Esophagus muscularis mucosa (tissue), 4 donors: ENCODE results near the gene GPR22. TPM values are rescaled to one million over a fixed set of nuclear protein-coding genes. Genes with fewer than 3 reads are reported as not detected.

Experiments
- DNase-seq: peaks from one replicate; pipeline ENCODE4 v3.0.0-alpha.2; 2017; ENCODE audit errors: extremely low spot score
- H3K27ac ChIP-seq, 4 donors: fragments of 200-600 bp; sonication (generic); replicated peaks in 1 of 4; 1 replicate in 3 of 4; 2 replicates in 1 of 4; pipeline ENCODE4 v1.5.1; 2016 to 2019; ENCODE audit warnings: mild to moderate bottlenecking in 1 of 4
- H3K27me3 ChIP-seq, 4 donors: fragments of 200-600 bp; sonication (generic); one replicate each; pipeline versions ENCODE4 v1.5.1 to v1.6.0; 2016 to 2019
- H3K36me3 ChIP-seq, 4 donors: fragments of 200-600 bp; sonication (generic); one replicate each; pipeline ENCODE4 v1.5.1; 2016 to 2019
- H3K4me1 ChIP-seq, 4 donors: fragments of 200-600 bp; sonication (generic); one replicate each; pipeline ENCODE4 v1.5.1; 2016 to 2019
- H3K4me3 ChIP-seq, 4 donors: fragments of 200-600 bp; sonication (generic); 1 replicate in 2 of 4; 2 replicates in 2 of 4; pipeline ENCODE4 v1.5.1; 2016 to 2019; ENCODE audit warnings: mild to moderate bottlenecking in 4 of 4, moderate library complexity in 1 of 4
- H3K9me3 ChIP-seq, 4 donors: fragments of 200-600 bp; sonication (generic); 1 replicate in 3 of 4; 2 replicates in 1 of 4; pipeline ENCODE4 v1.5.1; 2016 to 2019
- EP300 ChIP-seq: sonication (generic); formaldehyde crosslinking; IDR thresholded peaks from one replicate; pipeline ENCODE4 v1.6.1; 2017; ENCODE audit warnings: antibody characterized with exemption
- POLR2A ChIP-seq: fragments of 450-650 bp; IDR thresholded peaks from one replicate; pipeline ENCODE4 v1.6.1; 2017; ENCODE audit warnings: antibody characterized with exemption, moderate library complexity, mild to moderate bottlenecking, low read depth
- POLR2AphosphoS5 ChIP-seq, 2 donors: sonication (generic); formaldehyde crosslinking; IDR thresholded peaks; one replicate each; pipeline ENCODE4 v1.6.1; 2017; ENCODE audit warnings: antibody characterized with exemption in 2 of 2
- WGBS: methylation state at CpG from one replicate; pipeline ENCODE4 v1.1.5; 2018; 5-methylcytosine and 5-hydroxymethylcytosine counted together
- intact Hi-C: fragments of 100-400 bp; cut with DNase I; formaldehyde crosslinking; loops from one replicate; pipeline ENCODE4 v1.15.1; 2023
- total RNA-seq, 4 donors: library from RNA; depleted of rRNA; stranded (reverse); fragments of >200 nt; gene quantifications; one replicate each; pipeline versions ENCODE4 v1.1.0 to v1.2.1, GENCODE V29; 2016
- TF ChIP-seq, protein P1 (sequence below), 3 experiments: fragments of 200-600 bp in 2 of 3; fragments of 450-650 bp in 1 of 3; sonication (generic) in 2 of 3; IDR thresholded peaks; one replicate each; pipeline ENCODE4 v1.5.1; 2017 to 2019; ENCODE audit warnings: antibody characterized with exemption in 3 of 3, mild to moderate bottlenecking in 2 of 3, moderate library complexity in 1 of 3

Gene GPR22
- total RNA-seq, 4 donors from 2014 or later: 0.33 TPM; not detected in 3

DNA sequence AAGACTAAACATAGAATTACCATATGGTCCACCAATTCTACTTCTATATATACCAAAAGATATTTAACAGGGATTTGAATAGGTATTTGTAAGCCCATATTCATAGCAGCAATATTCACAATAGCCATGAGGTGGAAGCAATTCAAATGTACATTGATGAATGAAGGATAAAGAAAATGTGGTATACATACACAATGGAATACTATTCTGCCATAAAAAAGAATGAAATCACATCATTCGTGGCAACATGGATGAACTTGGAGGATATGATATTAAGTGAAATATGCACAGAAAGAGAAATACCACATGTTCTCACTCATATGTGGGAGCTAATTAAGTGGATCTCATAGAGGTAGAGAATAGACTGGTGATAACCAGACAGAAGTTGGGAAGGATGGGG, 34.1 kb upstream of the GPR22 start:
- intact Hi-C loops: no loop called here
- no peak for DNase-seq
- H3K27ac ChIP-seq: no peak overlapping the region
- no peaks in the 10 kb centered on the region for H3K4me1 ChIP-seq
- WGBS: 97% methylated on average over 1 of the region's 1 CpG
- TF ChIP-seq POLR2A (no peak), POLR2AphosphoS5 (IDR thresholded peaks at IDR 0.05) (no peak), EP300 (no peak)
- TF ChIP-seq, protein P1, sequence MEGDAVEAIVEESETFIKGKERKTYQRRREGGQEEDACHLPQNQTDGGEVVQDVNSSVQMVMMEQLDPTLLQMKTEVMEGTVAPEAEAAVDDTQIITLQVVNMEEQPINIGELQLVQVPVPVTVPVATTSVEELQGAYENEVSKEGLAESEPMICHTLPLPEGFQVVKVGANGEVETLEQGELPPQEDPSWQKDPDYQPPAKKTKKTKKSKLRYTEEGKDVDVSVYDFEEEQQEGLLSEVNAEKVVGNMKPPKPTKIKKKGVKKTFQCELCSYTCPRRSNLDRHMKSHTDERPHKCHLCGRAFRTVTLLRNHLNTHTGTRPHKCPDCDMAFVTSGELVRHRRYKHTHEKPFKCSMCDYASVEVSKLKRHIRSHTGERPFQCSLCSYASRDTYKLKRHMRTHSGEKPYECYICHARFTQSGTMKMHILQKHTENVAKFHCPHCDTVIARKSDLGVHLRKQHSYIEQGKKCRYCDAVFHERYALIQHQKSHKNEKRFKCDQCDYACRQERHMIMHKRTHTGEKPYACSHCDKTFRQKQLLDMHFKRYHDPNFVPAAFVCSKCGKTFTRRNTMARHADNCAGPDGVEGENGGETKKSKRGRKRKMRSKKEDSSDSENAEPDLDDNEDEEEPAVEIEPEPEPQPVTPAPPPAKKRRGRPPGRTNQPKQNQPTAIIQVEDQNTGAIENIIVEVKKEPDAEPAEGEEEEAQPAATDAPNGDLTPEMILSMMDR (IDR thresholded peaks at IDR 0.05): no peak
- H3K27me3 ChIP-seq: no peaks in the 10 kb centered on the region
- H3K9me3 ChIP-seq: no peaks in the 10 kb centered on the region
- H3K36me3 ChIP-seq: no peaks in the 10 kb centered on the region
- H3K4me3 ChIP-seq: no peak overlapping the region

DNA sequence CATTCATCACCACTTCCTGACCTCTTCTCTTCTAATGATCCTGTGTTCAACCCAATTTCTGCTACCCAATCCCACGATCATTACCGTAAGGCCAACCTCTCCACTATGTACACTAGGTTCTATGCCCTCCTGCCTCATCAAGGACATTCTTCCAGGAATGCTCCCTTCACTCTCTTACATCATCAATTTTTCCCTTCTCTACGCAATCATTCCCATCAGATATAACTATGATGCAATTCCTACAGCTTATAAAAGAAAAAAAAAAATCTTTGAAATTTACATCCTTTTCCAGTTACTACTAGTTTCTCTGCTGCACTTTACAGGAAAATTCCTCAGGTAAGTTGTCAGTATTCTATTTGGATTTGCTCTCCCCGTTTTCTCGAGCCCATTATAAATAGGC, 30.8 kb upstream of the GPR22 start:
- Histone ChIP-seq H3K4me3 (no peak overlapping the region), H3K36me3 (no peaks in the 10 kb centered on the region), H3K9me3 (no peaks in the 10 kb centered on the region), H3K27me3 (no peaks in the 10 kb centered on the region), H3K4me1 (peaks cover 0 to 2% (median 0%) of the 10 kb centered on the region in 4 donors), H3K27ac (no peak overlapping the region)
- WGBS: 97% methylated on average over 5 of the region's 5 CpGs
- intact Hi-C loops: no loop called here
- DNase-seq: no peak
- TF ChIP-seq POLR2A (no peak), EP300 (no peak), POLR2AphosphoS5 (IDR thresholded peaks at IDR 0.05) (no peak)
- TF ChIP-seq, protein P1 (IDR thresholded peaks at IDR 0.05): no peak

DNA sequence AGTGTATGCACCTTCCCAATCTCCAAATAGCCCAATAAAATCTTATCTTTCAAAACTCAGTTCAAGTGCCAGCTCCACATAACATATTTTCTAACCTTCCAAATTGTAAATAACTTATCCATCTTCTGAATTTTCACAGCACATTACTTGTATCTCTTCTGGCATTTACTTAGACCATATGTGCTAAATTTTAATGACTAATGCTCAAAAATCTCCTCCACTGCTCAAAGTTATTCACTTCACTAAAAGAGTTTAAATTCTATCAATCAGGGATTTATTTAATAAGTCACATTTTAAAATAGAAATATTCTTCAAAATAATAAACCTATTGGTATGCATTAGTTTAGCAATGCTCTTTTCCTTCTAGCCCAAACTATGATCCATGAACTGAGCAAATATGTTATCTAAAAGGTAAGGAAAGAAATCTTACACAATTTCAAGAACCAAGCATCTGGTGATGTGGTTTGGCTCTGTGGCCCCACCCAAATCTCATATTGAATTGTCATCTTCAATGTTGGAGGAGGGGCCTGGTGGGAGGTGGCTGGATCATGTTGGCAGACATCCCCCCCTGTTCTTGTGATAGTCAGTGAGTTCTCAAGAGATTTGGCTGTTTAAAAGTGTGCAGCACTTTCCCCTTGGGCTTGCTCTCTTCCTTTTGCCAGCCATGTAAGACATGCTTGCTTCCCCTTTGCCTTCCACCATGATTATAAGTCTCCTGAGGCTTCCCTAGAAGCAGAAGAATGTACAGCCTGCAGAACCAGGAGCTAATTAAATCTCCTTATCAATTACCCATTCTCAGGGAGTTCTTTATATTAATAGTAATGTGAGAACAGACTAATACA, 28.1 kb upstream of the GPR22 start:
- Histone ChIP-seq H3K27ac (no peak overlapping the region), H3K4me1 (peaks cover 0 to 2% (median 0%) of the 10 kb centered on the region in 4 donors), H3K4me3 (no peak overlapping the region), H3K27me3 (no peaks in the 10 kb centered on the region), H3K9me3 (no peaks in the 10 kb centered on the region), H3K36me3 (no peaks in the 10 kb centered on the region)
- TF ChIP-seq, protein P1 (IDR thresholded peaks at IDR 0.05): no peak
- no peak for TF ChIP-seq POLR2A
- no peak for TF ChIP-seq POLR2AphosphoS5 (IDR thresholded peaks at IDR 0.05)
- TF ChIP-seq EP300: no peak
- intact Hi-C loops: no loop called here
- no peak for DNase-seq

GRCh38 chr7:107442678-107443077, 27.2 kb upstream of the GPR22 start:
- no peaks in the 10 kb centered on the region for H3K27me3 ChIP-seq
- intact Hi-C loops: no loop called here
- no peak overlapping the region for H3K27ac ChIP-seq
- no peak overlapping the region for H3K4me3 ChIP-seq
- no peak for TF ChIP-seq EP300
- TF ChIP-seq POLR2AphosphoS5 (IDR thresholded peaks at IDR 0.05): no peak
- TF ChIP-seq POLR2A: no peak
- TF ChIP-seq, protein P1 (IDR thresholded peaks at IDR 0.05): no peak
- no peak for DNase-seq
- WGBS: 100% methylated on average over 1 of the region's 1 CpG
- H3K36me3 ChIP-seq: no peaks in the 10 kb centered on the region
- H3K4me1 ChIP-seq: peaks cover 0 to 2% (median 0%) of the 10 kb centered on the region in 4 donors
- no peaks in the 10 kb centered on the region for H3K9me3 ChIP-seq
